ENCODE data around the gene STEAP4. TPM values are rescaled to one million over a fixed set of nuclear protein-coding genes. Genes with fewer than 3 reads are reported as not detected.

Gene STEAP4
- polyA plus RNA-seq, 1 of the 3 experiments (the other 2 are of a cell fraction), result not detected

DNA sequence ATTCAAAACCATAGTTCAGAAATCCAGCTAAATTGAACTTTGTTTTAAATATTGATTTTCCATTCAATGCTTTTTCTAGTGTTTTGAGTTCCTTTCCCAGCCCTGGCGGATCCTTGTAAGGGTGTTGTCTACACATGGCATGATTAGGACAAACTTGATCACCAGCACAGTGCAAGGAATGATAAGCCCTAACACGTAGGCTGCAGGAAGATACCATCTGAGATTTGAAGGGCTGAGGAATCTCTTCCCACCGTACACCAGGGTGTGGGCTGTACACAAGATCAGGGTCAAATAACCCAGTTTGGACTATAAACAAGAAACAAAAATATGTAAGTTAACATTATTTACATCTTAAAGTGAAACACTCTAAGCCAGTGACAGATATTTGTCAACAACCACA, 27.4 kb downstream of the STEAP4 start:
- Histone ChIP-seq H3K4me2 (no peak overlapping the region), H3K9ac (no peak overlapping the region), H2AFZ (ENCODE audit: low read depth) (no peak overlapping the region), H3K27me3 (ENCODE audit: insufficient read depth) (no peaks in the 10 kb centered on the region), H3K9me3 (no peaks in the 10 kb centered on the region), H3K36me3 (replicated peaks in 1 of 2; ENCODE audit: control insufficient read depth in 1 of 2, insufficient read depth in 2 of 2, low read length in 1 of 2) (peaks cover 0 to 4% of the 10 kb centered on the region in 2 experiments), H3K4me3 (ENCODE audit: low read depth in 2 of 2, low read length in 1 of 2) (no peak overlapping the region), H3K79me2 (ENCODE audit: insufficient read depth) (no peaks in the 10 kb centered on the region), H3K4me1 (ENCODE audit: control insufficient read depth in 1 of 2, insufficient read depth in 2 of 2, low read depth in 1 of 2, low read length in 1 of 2) (no peaks in the 10 kb centered on the region), H4K20me1 (ENCODE audit: insufficient read depth) (no peaks in the 10 kb centered on the region), H3F3A (replicated peaks; ENCODE audit: insufficient read depth) (no peaks in the 10 kb centered on the region), H3K9me2 (no peaks in the 10 kb centered on the region), H3K27ac (ENCODE audit: low read depth in 2 of 2, low read length in 1 of 2) (no peak overlapping the region)
- CTCF ChIA-PET, result interaction anchor here (0.6 to 1.7 kb wide), 3 partner anchors 36 to 116 kb away, joined by 3 to 8 read pairs (median 6); no protein-coding TSS in a partner anchor
- DNase-seq, result no peak
- POLR2A ChIA-PET, result no interaction called here
- 44% methylated on average over 3 of the region's 3 CpGs for WGBS (ENCODE audit: low lambda C conversion rate)
- TF ChIP-seq, protein P1, sequence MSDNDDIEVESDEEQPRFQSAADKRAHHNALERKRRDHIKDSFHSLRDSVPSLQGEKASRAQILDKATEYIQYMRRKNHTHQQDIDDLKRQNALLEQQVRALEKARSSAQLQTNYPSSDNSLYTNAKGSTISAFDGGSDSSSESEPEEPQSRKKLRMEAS (IDR thresholded peaks at IDR 0.05; ENCODE audit: low read depth), result no peak
- TF ChIP-seq, protein P2, sequence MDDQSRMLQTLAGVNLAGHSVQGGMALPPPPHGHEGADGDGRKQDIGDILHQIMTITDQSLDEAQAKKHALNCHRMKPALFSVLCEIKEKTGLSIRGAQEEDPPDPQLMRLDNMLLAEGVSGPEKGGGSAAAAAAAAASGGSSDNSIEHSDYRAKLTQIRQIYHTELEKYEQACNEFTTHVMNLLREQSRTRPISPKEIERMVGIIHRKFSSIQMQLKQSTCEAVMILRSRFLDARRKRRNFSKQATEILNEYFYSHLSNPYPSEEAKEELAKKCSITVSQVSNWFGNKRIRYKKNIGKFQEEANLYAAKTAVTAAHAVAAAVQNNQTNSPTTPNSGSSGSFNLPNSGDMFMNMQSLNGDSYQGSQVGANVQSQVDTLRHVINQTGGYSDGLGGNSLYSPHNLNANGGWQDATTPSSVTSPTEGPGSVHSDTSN (IDR thresholded peaks at IDR 0.05), result no peak
- TF ChIP-seq RXRA (IDR thresholded peaks at IDR 0.05; ENCODE audit: borderline replicate concordance, low read depth) (no peak), TCF12 (IDR thresholded peaks at IDR 0.05) (no peak), CHD2 (IDR thresholded peaks at IDR 0.05; ENCODE audit: low read length, partially characterized antibody) (no peak), RAD21 (IDR thresholded peaks at IDR 0.05; ENCODE audit: low read length) (no peak), POLR2AphosphoS5 (IDR thresholded peaks at IDR 0.05; ENCODE audit: low read depth, low read length) (no peak), TAF1 (IDR thresholded peaks at IDR 0.05; ENCODE audit: borderline replicate concordance, low read depth, low read length) (no peak), GABPA (IDR thresholded peaks at IDR 0.05; ENCODE audit: low read depth) (no peak)
- TF ChIP-seq, protein P3, sequence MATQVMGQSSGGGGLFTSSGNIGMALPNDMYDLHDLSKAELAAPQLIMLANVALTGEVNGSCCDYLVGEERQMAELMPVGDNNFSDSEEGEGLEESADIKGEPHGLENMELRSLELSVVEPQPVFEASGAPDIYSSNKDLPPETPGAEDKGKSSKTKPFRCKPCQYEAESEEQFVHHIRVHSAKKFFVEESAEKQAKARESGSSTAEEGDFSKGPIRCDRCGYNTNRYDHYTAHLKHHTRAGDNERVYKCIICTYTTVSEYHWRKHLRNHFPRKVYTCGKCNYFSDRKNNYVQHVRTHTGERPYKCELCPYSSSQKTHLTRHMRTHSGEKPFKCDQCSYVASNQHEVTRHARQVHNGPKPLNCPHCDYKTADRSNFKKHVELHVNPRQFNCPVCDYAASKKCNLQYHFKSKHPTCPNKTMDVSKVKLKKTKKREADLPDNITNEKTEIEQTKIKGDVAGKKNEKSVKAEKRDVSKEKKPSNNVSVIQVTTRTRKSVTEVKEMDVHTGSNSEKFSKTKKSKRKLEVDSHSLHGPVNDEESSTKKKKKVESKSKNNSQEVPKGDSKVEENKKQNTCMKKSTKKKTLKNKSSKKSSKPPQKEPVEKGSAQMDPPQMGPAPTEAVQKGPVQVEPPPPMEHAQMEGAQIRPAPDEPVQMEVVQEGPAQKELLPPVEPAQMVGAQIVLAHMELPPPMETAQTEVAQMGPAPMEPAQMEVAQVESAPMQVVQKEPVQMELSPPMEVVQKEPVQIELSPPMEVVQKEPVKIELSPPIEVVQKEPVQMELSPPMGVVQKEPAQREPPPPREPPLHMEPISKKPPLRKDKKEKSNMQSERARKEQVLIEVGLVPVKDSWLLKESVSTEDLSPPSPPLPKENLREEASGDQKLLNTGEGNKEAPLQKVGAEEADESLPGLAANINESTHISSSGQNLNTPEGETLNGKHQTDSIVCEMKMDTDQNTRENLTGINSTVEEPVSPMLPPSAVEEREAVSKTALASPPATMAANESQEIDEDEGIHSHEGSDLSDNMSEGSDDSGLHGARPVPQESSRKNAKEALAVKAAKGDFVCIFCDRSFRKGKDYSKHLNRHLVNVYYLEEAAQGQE (IDR thresholded peaks at IDR 0.05; ENCODE audit: low read depth, low read length), result no peak
- TF ChIP-seq, protein P4, sequence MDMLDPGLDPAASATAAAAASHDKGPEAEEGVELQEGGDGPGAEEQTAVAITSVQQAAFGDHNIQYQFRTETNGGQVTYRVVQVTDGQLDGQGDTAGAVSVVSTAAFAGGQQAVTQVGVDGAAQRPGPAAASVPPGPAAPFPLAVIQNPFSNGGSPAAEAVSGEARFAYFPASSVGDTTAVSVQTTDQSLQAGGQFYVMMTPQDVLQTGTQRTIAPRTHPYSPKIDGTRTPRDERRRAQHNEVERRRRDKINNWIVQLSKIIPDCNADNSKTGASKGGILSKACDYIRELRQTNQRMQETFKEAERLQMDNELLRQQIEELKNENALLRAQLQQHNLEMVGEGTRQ (IDR thresholded peaks at IDR 0.05; ENCODE audit: borderline replicate concordance, low read depth, low read length), result no peak

DNA sequence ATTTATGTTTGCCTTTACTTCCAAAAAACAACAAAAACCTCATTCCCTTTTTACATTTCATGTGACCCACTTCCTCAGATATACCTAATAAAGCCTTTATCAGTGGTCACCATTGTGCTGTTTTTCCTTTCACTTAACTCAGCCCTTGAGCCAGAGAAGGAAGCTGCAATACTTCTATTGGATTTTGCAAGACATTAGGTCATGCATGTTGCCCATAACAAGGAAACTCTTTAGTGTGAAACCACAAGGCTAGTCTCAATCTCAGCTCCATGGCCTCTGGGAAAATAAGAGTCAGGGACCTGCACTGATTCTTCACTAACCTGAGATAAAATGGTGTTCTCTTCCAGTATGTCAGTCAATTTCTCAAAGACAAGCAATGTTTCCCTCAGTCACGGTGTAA, 27.8 kb downstream of the STEAP4 start:
- no peak for DNase-seq
- WGBS (ENCODE audit: low lambda C conversion rate), result 50% methylated on average over 1 of the region's 1 CpG
- H3K27ac ChIP-seq (ENCODE audit: low read depth in 2 of 2, low read length in 1 of 2), result no peak overlapping the region

More for the DNA sequence above, 27.8 kb downstream of the STEAP4 start:
- H3K9me3 ChIP-seq, result no peaks in the 10 kb centered on the region
- H4K20me1 ChIP-seq (ENCODE audit: insufficient read depth), result no peaks in the 10 kb centered on the region
- H3K9me2 ChIP-seq, result no peaks in the 10 kb centered on the region
- no peak overlapping the region for H3K4me3 ChIP-seq (ENCODE audit: low read depth in 2 of 2, low read length in 1 of 2)
- TF ChIP-seq, protein P5, sequence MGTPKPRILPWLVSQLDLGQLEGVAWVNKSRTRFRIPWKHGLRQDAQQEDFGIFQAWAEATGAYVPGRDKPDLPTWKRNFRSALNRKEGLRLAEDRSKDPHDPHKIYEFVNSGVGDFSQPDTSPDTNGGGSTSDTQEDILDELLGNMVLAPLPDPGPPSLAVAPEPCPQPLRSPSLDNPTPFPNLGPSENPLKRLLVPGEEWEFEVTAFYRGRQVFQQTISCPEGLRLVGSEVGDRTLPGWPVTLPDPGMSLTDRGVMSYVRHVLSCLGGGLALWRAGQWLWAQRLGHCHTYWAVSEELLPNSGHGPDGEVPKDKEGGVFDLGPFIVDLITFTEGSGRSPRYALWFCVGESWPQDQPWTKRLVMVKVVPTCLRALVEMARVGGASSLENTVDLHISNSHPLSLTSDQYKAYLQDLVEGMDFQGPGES (IDR thresholded peaks at IDR 0.05; ENCODE audit: low read depth, low read length), result no peak
- TF ChIP-seq, protein P6, sequence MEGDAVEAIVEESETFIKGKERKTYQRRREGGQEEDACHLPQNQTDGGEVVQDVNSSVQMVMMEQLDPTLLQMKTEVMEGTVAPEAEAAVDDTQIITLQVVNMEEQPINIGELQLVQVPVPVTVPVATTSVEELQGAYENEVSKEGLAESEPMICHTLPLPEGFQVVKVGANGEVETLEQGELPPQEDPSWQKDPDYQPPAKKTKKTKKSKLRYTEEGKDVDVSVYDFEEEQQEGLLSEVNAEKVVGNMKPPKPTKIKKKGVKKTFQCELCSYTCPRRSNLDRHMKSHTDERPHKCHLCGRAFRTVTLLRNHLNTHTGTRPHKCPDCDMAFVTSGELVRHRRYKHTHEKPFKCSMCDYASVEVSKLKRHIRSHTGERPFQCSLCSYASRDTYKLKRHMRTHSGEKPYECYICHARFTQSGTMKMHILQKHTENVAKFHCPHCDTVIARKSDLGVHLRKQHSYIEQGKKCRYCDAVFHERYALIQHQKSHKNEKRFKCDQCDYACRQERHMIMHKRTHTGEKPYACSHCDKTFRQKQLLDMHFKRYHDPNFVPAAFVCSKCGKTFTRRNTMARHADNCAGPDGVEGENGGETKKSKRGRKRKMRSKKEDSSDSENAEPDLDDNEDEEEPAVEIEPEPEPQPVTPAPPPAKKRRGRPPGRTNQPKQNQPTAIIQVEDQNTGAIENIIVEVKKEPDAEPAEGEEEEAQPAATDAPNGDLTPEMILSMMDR (IDR thresholded peaks at IDR 0.05), result no peak
- TF ChIP-seq, protein P1 (IDR thresholded peaks at IDR 0.05; ENCODE audit: low read depth), result no peak
- TF ChIP-seq EP300 (IDR thresholded peaks at IDR 0.05; ENCODE audit: borderline replicate concordance in 1 of 2, low read depth in 1 of 2, low read length in 1 of 2), result no peak
- no peak for TF ChIP-seq NRF1 (IDR thresholded peaks at IDR 0.05; ENCODE audit: low read depth, low read length)
- H3K79me2 ChIP-seq (ENCODE audit: insufficient read depth), result no peaks in the 10 kb centered on the region
- H3F3A ChIP-seq (replicated peaks; ENCODE audit: insufficient read depth), result no peaks in the 10 kb centered on the region
- CTCF ChIA-PET, result interaction anchor here (0.6 to 1.7 kb wide), 3 partner anchors 36 to 117 kb away, joined by 3 to 8 read pairs (median 6); no protein-coding TSS in a partner anchor
- no peak overlapping the region for H3K9ac ChIP-seq
- no peak overlapping the region for H3K4me2 ChIP-seq
- no peaks in the 10 kb centered on the region for H3K27me3 ChIP-seq (ENCODE audit: insufficient read depth)
- no peaks in the 10 kb centered on the region for H3K4me1 ChIP-seq (ENCODE audit: control insufficient read depth in 1 of 2, insufficient read depth in 2 of 2, low read depth in 1 of 2, low read length in 1 of 2)
- H2AFZ ChIP-seq (ENCODE audit: low read depth), result no peak overlapping the region
- POLR2A ChIA-PET, result no interaction called here
- peaks cover 0 to under 1% of the 10 kb centered on the region in 2 experiments for H3K36me3 ChIP-seq (replicated peaks in 1 of 2; ENCODE audit: control insufficient read depth in 1 of 2, insufficient read depth in 2 of 2, low read length in 1 of 2)
